GM12878 (cell line): Measurements from ENCODE around the gene ATP10A. TPM values are rescaled to one million over a fixed set of nuclear protein-coding genes. Genes with fewer than 3 reads are reported as not detected.

Experiments
- ATAC-seq: fragments of 200-7000 bp; cut with Tn5 transposase; 3 replicates; pipeline ENCODE4 v1.9.1; 2020; ENCODE audit warnings: mild to moderate bottlenecking, moderate library complexity
- BruUV-seq: library from RNA; stranded (reverse); fragments of 400-500 nt; replicated peaks from 2 replicates; lab custom pipeline; 2021; lab: Mats Ljungman, UMichigan
- CTCF ChIA-PET: fragments of 300-600 bp; sonication (Branson Sonifier 250); formaldehyde crosslinking; extraction: SDS; loops from one replicate; lab custom pipeline; 2021; ENCODE audit warnings: inconsistent platforms; lab: Yijun Ruan, JAX
- POLR2A ChIA-PET: fragments of 350-600 bp; formaldehyde crosslinking; extraction: SDS; loops from one replicate; lab custom pipeline; 2021; ENCODE audit warnings: inconsistent platforms; lab: Charles Lee
- RAD21 ChIA-PET: fragments of 300-600 bp; sonication (Branson Sonifier 250); formaldehyde crosslinking; loops from one replicate; lab custom pipeline; 2023; ENCODE audit warnings: antibody characterized with exemption; ENCODE audit not compliant: unreplicated experiment; lab: Charles Lee
- SMC1A ChIA-PET: fragments of 300-600 bp; sonication (Branson Sonifier 250); formaldehyde crosslinking; loops from one replicate; lab custom pipeline; 2023; ENCODE audit not compliant: unreplicated experiment, uncharacterized antibody; lab: Charles Lee
- DNase-seq: peaks from one replicate; pipeline ENCODE4 v3.0.0-alpha.2; 2011; ENCODE audit warnings: low read depth, low spot score
- FAIRE-seq: peaks from 3 replicates; lab custom pipeline; 2011; peaks lifted over from hg19 to GRCh38; lab: Jason Lieb, UNC
- H2AFZ ChIP-seq: 2 replicates; pipeline ENCODE4 v1.6.0; 2011; ENCODE audit warnings: low read depth, low read length, control low read depth; ENCODE audit not compliant: control insufficient read depth
- H3K27ac ChIP-seq: 2 replicates; pipeline ENCODE4 v1.5.1; 2011; ENCODE audit warnings: control low read depth; ENCODE audit not compliant: control insufficient read depth, insufficient read depth
- H3K27me3 ChIP-seq, 2 experiments: replicated peaks in 1 of 2; 2 replicates each; pipeline versions ENCODE4 v1.6.0 to v1.6.1; 2011; ENCODE audit warnings: low read length in 1 of 2; ENCODE audit not compliant: control insufficient read depth in 2 of 2, insufficient read depth in 2 of 2
- H3K36me3 ChIP-seq, 2 experiments: 2 replicates each; pipeline ENCODE4 v1.5.1; 2011; ENCODE audit warnings: low read length in 1 of 2; ENCODE audit not compliant: control insufficient read depth in 2 of 2, insufficient read depth in 2 of 2
- H3K4me1 ChIP-seq: 2 replicates; pipeline ENCODE4 v1.6.1; 2011; ENCODE audit warnings: mild to moderate bottlenecking, low read length, moderate library complexity, mixed read lengths; ENCODE audit not compliant: control insufficient read depth, insufficient read depth
- H3K4me2 ChIP-seq: 2 replicates; pipeline ENCODE4 v1.6.0; 2011; ENCODE audit warnings: control low read depth; ENCODE audit not compliant: control insufficient read depth, insufficient read depth
- H3K4me3 ChIP-seq: fragments of 200-600 bp; sonication (generic); 2 replicates; pipeline ENCODE4 v1.5.1; 2016
- H3K79me2 ChIP-seq: 2 replicates; pipeline ENCODE4 v1.6.0; 2011; ENCODE audit warnings: low read length; ENCODE audit not compliant: control insufficient read depth, insufficient read depth
- H3K9ac ChIP-seq: 2 replicates; pipeline ENCODE4 v1.8.0; 2011; ENCODE audit warnings: low read length, control low read depth, mixed read lengths; ENCODE audit not compliant: control insufficient read depth, insufficient read depth
- H3K9me3 ChIP-seq: replicated peaks from 3 replicates; pipeline ENCODE4 v1.5.1; 2011; ENCODE audit warnings: mild to moderate bottlenecking, low read length; ENCODE audit not compliant: control insufficient read depth, insufficient read depth
- H4K20me1 ChIP-seq: 2 replicates; pipeline ENCODE4 v1.6.0; 2011; ENCODE audit not compliant: control insufficient read depth, insufficient read depth
- ASH2L ChIP-seq: fragments of 300-600, 200-600 bp; sonication (generic); IDR thresholded peaks from 2 replicates; pipeline ENCODE4 v1.6.1; 2017; ENCODE audit warnings: low read depth, mild to moderate bottlenecking, borderline replicate concordance
- ATF7 ChIP-seq: fragments of 450-650 bp; IDR thresholded peaks from 2 replicates; pipeline ENCODE4 v1.6.1; 2016; ENCODE audit warnings: low read depth, mild to moderate bottlenecking
- CBFB ChIP-seq: IDR thresholded peaks from 2 replicates; pipeline ENCODE4 v1.6.1; 2016; ENCODE audit warnings: antibody characterized with exemption, low read depth
- CHD2 ChIP-seq: IDR thresholded peaks from 2 replicates; pipeline ENCODE4 v1.6.1; 2011; ENCODE audit warnings: low read depth, low read length, improper control_type of control experiment, borderline replicate concordance
- CREM ChIP-seq: IDR thresholded peaks from 2 replicates; pipeline ENCODE4 v1.6.1; 2014; ENCODE audit warnings: antibody characterized with exemption, low read depth
- EGR1 ChIP-seq, 2 experiments: IDR thresholded peaks; 1 replicate in 1 of 2; 2 replicates in 1 of 2; pipeline ENCODE4 v1.6.1; 2011 to 2012; ENCODE audit warnings: low read depth in 2 of 2, low read length in 2 of 2, borderline replicate concordance in 1 of 2, mild to moderate bottlenecking in 1 of 2, moderate library complexity in 1 of 2
- ESRRA ChIP-seq: IDR thresholded peaks from 2 replicates; pipeline ENCODE4 v1.6.1; 2012; ENCODE audit warnings: mild to moderate bottlenecking, low read length, improper control_type of control experiment
- EZH2 ChIP-seq: IDR thresholded peaks from 2 replicates; pipeline ENCODE4 v1.6.1; 2012; ENCODE audit warnings: low read depth, mild to moderate bottlenecking, control low read depth, inconsistent platforms, low read length, borderline replicate concordance; ENCODE audit not compliant: control insufficient read depth
- FOXM1 ChIP-seq: IDR thresholded peaks from 2 replicates; pipeline ENCODE4 v1.6.1; 2012; ENCODE audit warnings: low read depth, mild to moderate bottlenecking, inconsistent platforms, low read length, moderate library complexity
- IKZF2 ChIP-seq, 2 experiments: fragments of 450-650 bp; IDR thresholded peaks; 2 replicates each; pipeline ENCODE4 v1.6.1; 2017; ENCODE audit warnings: mild to moderate bottlenecking in 2 of 2, moderate library complexity in 2 of 2
- MEF2B ChIP-seq: fragments of 450-650 bp; IDR thresholded peaks from 2 replicates; pipeline ENCODE4 v1.6.1; 2018; ENCODE audit warnings: mild to moderate bottlenecking, moderate library complexity; ENCODE audit not compliant: partially characterized antibody, poor library complexity, severe bottlenecking
- NFYA ChIP-seq: IDR thresholded peaks from 2 replicates; pipeline ENCODE4 v1.6.1; 2011; ENCODE audit warnings: low read depth, mild to moderate bottlenecking, low read length, improper control_type of control experiment, borderline replicate concordance
- NR2F1 ChIP-seq: fragments of 450-650 bp; conservative IDR thresholded peaks from 2 replicates; pipeline ENCODE4 v1.6.1; 2017; ENCODE audit warnings: mild to moderate bottlenecking
- RAD51 ChIP-seq: fragments of 450-650 bp; IDR thresholded peaks from 2 replicates; pipeline ENCODE4 v1.6.1; 2016; ENCODE audit warnings: moderate library complexity, mild to moderate bottlenecking, inconsistent platforms
- SRF ChIP-seq, 2 experiments: IDR thresholded peaks; 2 replicates each; pipeline ENCODE4 v1.6.1; 2011; ENCODE audit warnings: low read depth in 2 of 2, low read length in 2 of 2, mild to moderate bottlenecking in 1 of 2, moderate library complexity in 1 of 2
- STAT3 ChIP-seq: IDR thresholded peaks from 2 replicates; pipeline ENCODE4 v1.6.1; 2011; ENCODE audit warnings: low read depth, low read length, improper control_type of control experiment
- WGBS: methylation state at CpG from one replicate; pipeline ENCODE4 v1.1.6; 2016; ENCODE audit warnings: low lambda C conversion rate; ENCODE audit not compliant: insufficient replicate concordance, insufficient coverage; ENCODE audit errors: missing lambda C conversion rate; 5-methylcytosine and 5-hydroxymethylcytosine counted together
- in situ Hi-C: fragments of 300-500 bp; cut with MboI; formaldehyde crosslinking; loops from 9 replicates; pipeline ENCODE4 v1.14.3; 2018; ENCODE audit warnings: mixed read lengths
- intact Hi-C: fragments of 100-400 bp; cut with micrococcal nuclease; formaldehyde crosslinking; loops from one replicate; pipeline ENCODE4 v1.14.2; 2022; ENCODE audit not compliant: unreplicated experiment
- polyA plus RNA-seq, 11 experiments: library from polyadenylated mRNA; depleted of rRNA in 4 of 11; unstranded in 6 of 11; stranded (reverse) in 5 of 11; fragments of >200 nt; fragmentation: Nextera tagmentation in 4 of 11; fragmentation: Illumina TruSeq in 1 of 11; extraction: Ambion mirVana in 4 of 11; extraction: Trizol in 1 of 11; gene quantifications; 1 replicate in 1 of 11; 2 replicates in 10 of 11; pipeline versions ENCODE4 v1.2.1 to v1.2.3, GENCODE V29; 2011 to 2016; ENCODE audit warnings: inconsistent platforms in 2 of 11, missing spikeins in 2 of 11, low read depth in 1 of 11
- total RNA-seq, 4 experiments: library from RNA; depleted of rRNA in 3 of 4; stranded (reverse); fragments of >200 nt in 3 of 4; fragmentation: Illumina TruSeq in 1 of 4; extraction: Trizol in 1 of 4; gene quantifications; 2 replicates each; pipeline versions ENCODE4 v1.2.1 to v1.2.3, GENCODE V29; 2013 to 2021
- TF ChIP-seq, protein P1 (sequence below): fragments of 450-650 bp; formaldehyde crosslinking; IDR thresholded peaks from 2 replicates; pipeline ENCODE4 v1.4.0; 2020; ENCODE audit warnings: mild to moderate bottlenecking, moderate library complexity
- TF ChIP-seq, protein P2 (sequence below): fragments of 450-650 bp; IDR thresholded peaks from 2 replicates; pipeline ENCODE4 v1.6.1; 2016; ENCODE audit warnings: mild to moderate bottlenecking
- TF ChIP-seq, protein P3 (sequence below): fragments of 450-650 bp; IDR thresholded peaks from 2 replicates; pipeline ENCODE4 v1.6.1; 2017; ENCODE audit warnings: low read depth, mild to moderate bottlenecking, moderate library complexity

The ATP10A gene
- total and polyA plus RNA-seq, 10 of the 15 experiments (the other 5 are each of a cell fraction or from before 2014, with no cell fraction given): 0.04 to 1.5 (median 0.31) TPM; not detected in 2

DNA sequence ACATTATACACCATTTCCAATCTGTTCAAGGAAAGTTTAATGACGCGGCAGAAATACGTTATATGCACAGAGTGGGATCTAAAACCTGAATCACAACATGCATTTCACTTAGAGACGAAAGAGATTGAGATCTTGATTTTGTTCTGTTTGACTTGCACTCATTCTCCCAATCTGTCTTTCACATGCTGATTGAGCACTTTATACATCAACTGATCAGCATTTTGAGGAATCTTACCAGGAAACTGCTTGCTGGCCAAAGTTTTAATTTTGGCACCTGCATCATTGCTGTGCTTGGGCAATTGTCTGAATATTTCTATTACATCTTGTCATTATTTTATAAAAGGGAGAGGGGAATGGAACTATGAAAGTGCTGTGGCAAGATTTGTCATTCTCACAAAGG, 47.7 kb upstream of the ATP10A start (continued):
- TF ChIP-seq MEF2B (no peak), CREM (no peak), ATF7 (no peak), ESRRA (no peak), EZH2 (no peak), SRF (IDR thresholded peaks at IDR 0.05; ENCODE audit: low read depth in 2 of 2, low read length in 2 of 2) (no peak), RAD51 (no peak), ASH2L (no peak), EGR1 (IDR thresholded peaks at IDR 0.05; ENCODE audit: borderline replicate concordance in 1 of 2, low read depth in 2 of 2, low read length in 2 of 2) (no peak)

DNA sequence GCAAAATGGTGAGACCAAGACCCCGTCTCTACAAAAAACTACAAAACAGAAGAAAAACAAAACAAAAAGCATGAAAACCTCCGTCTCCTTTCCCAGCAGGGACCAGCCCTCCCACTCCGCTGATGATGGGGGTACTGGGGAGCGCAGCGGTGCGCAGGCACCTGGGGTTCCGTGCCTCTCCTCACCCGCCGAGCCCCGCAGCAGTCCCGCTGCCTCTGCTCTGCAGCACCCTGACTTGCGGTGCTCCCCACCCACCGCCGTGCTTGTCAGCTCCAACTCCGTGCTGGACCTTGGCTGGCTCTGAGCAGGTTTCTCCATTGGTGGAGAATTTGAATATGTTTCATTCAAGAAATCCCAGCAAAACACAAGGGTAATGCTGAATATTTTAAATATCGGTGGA, 46.7 kb upstream of the ATP10A start:
- no peak overlapping the region for H3K4me3 ChIP-seq
- DNase-seq: no peak
- intact Hi-C loops: no loop called here
- no peak overlapping the region for H2AFZ ChIP-seq
- POLR2A ChIA-PET: no interaction called here
- in situ Hi-C loops: no loop called here
- no peak overlapping the region for H3K27ac ChIP-seq
- no peak for FAIRE-seq
- no peak overlapping the region for H3K4me2 ChIP-seq
- no peaks in the 10 kb centered on the region for H3K27me3 ChIP-seq
- RAD21 ChIA-PET: no interaction called here
- no peaks in the 10 kb centered on the region for H4K20me1 ChIP-seq
- CTCF ChIA-PET: no interaction called here
- 52% methylated on average over 16 of the region's 16 CpGs for WGBS
- SMC1A ChIA-PET: no interaction called here
- H3K79me2 ChIP-seq: no peaks in the 10 kb centered on the region
- H3K9ac ChIP-seq: no peak overlapping the region
- H3K4me1 ChIP-seq: no peaks in the 10 kb centered on the region
- H3K36me3 ChIP-seq: no peaks in the 10 kb centered on the region
- no peak for ATAC-seq
- no TSS peak for BruUV-seq
- H3K9me3 ChIP-seq: no peaks in the 10 kb centered on the region
- TF ChIP-seq CBFB (no peak), FOXM1 (no peak), STAT3 (no peak), NFYA (no peak), CHD2 (no peak), NR2F1 (no peak), IKZF2 (IDR thresholded peaks at IDR 0.05) (no peak)
- TF ChIP-seq, protein P1, sequence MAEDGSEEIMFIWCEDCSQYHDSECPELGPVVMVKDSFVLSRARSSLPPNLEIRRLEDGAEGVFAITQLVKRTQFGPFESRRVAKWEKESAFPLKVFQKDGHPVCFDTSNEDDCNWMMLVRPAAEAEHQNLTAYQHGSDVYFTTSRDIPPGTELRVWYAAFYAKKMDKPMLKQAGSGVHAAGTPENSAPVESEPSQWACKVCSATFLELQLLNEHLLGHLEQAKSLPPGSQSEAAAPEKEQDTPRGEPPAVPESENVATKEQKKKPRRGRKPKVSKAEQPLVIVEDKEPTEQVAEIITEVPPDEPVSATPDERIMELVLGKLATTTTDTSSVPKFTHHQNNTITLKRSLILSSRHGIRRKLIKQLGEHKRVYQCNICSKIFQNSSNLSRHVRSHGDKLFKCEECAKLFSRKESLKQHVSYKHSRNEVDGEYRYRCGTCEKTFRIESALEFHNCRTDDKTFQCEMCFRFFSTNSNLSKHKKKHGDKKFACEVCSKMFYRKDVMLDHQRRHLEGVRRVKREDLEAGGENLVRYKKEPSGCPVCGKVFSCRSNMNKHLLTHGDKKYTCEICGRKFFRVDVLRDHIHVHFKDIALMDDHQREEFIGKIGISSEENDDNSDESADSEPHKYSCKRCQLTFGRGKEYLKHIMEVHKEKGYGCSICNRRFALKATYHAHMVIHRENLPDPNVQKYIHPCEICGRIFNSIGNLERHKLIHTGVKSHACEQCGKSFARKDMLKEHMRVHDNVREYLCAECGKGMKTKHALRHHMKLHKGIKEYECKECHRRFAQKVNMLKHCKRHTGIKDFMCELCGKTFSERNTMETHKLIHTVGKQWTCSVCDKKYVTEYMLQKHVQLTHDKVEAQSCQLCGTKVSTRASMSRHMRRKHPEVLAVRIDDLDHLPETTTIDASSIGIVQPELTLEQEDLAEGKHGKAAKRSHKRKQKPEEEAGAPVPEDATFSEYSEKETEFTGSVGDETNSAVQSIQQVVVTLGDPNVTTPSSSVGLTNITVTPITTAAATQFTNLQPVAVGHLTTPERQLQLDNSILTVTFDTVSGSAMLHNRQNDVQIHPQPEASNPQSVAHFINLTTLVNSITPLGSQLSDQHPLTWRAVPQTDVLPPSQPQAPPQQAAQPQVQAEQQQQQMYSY (CRISPR knock-in tag): no peak
- TF ChIP-seq, protein P2, sequence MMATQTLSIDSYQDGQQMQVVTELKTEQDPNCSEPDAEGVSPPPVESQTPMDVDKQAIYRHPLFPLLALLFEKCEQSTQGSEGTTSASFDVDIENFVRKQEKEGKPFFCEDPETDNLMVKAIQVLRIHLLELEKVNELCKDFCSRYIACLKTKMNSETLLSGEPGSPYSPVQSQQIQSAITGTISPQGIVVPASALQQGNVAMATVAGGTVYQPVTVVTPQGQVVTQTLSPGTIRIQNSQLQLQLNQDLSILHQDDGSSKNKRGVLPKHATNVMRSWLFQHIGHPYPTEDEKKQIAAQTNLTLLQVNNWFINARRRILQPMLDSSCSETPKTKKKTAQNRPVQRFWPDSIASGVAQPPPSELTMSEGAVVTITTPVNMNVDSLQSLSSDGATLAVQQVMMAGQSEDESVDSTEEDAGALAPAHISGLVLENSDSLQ: no peak
- TF ChIP-seq, protein P3, sequence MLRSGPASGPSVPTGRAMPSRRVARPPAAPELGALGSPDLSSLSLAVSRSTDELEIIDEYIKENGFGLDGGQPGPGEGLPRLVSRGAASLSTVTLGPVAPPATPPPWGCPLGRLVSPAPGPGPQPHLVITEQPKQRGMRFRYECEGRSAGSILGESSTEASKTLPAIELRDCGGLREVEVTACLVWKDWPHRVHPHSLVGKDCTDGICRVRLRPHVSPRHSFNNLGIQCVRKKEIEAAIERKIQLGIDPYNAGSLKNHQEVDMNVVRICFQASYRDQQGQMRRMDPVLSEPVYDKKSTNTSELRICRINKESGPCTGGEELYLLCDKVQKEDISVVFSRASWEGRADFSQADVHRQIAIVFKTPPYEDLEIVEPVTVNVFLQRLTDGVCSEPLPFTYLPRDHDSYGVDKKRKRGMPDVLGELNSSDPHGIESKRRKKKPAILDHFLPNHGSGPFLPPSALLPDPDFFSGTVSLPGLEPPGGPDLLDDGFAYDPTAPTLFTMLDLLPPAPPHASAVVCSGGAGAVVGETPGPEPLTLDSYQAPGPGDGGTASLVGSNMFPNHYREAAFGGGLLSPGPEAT: no peak
